Jurkat, Clone E6-1 (cell line): Measurements from ENCODE around the gene TM9SF1.

Experiments used
- DNase-seq: peaks from one replicate; pipeline ENCODE4 v3.0.0-alpha.2; 2011; ENCODE audit warnings: low read depth, low spot score
- H3K4me3 ChIP-seq: 2 replicates; pipeline ENCODE4 v1.5.1; 2011; ENCODE audit warnings: mild to moderate bottlenecking, low read length, control low read depth, moderate library complexity

The TM9SF1 gene

GRCh38 chr14:24160850-24161804, 34.1 kb downstream of the TM9SF1 start, which contains the start of gene IRF9:
TSS of gene IRF9 (plus strand) at chr14:24161265. CDS start at chr14:24162145, 880 bp downstream.
- peak; percentile 93 for DNase-seq
- peak within 1 kb of the TSS; percentile 67 for H3K4me3 ChIP-seq

GRCh38 chr14:24160499-24160849, 34.8 kb downstream of the TM9SF1 start:
- no peak overlapping the region for H3K4me3 ChIP-seq
- DNase-seq, result no peak

GRCh38 chr14:24159777-24160498, 35.3 kb downstream of the TM9SF1 start:
- no peak for DNase-seq
- no peak overlapping the region for H3K4me3 ChIP-seq

GRCh38 chr14:24157331-24157730, 37.9 kb downstream of the TM9SF1 start:
- no peak overlapping the region for H3K4me3 ChIP-seq
- no peak for DNase-seq

- DNase-seq, result no peak
- no peak overlapping the region for H3K4me3 ChIP-seq
These were observed 38.4 kb downstream of the TM9SF1 start for GRCh38 chr14:24156840-24157239.

- H3K4me3 ChIP-seq, result no peak overlapping the region
- DNase-seq, result no peak
These were observed 40.1 kb downstream of the TM9SF1 start for GRCh38 chr14:24155100-24155499.

- no peak for DNase-seq
- no peak overlapping the region for H3K4me3 ChIP-seq
These were observed 43.7 kb downstream of the TM9SF1 start for GRCh38 chr14:24151404-24152080.

GRCh38 chr14:24150993-24151392, 44.2 kb downstream of the TM9SF1 start:
- DNase-seq, result no peak
- no peak overlapping the region for H3K4me3 ChIP-seq

GRCh38 chr14:24150567-24150966, 44.7 kb downstream of the TM9SF1 start:
- no peak for DNase-seq
- H3K4me3 ChIP-seq, result no peak overlapping the region

- no peak overlapping the region for H3K4me3 ChIP-seq
- no peak for DNase-seq
These were observed 45.2 kb downstream of the TM9SF1 start for GRCh38 chr14:24150061-24150460.

- DNase-seq, result no peak
- no peak overlapping the region for H3K4me3 ChIP-seq
These were observed 45.8 kb downstream of the TM9SF1 start for GRCh38 chr14:24149302-24149969.

- no peak for DNase-seq
- peak overlapping the region; percentile 97 for H3K4me3 ChIP-seq
These were observed 47.3 kb downstream of the TM9SF1 start for GRCh38 chr14:24147761-24148428.

GRCh38 chr14:24146978-24147760, 48.1 kb downstream of the TM9SF1 start, which contains the start of gene RNF31:
TSS of gene RNF31 (plus strand) at chr14:24147498. CDS start at chr14:24147699, 201 bp downstream.
- DNase-seq, result peak; percentile 98
- H3K4me3 ChIP-seq, result peak within 1 kb of the TSS; percentile 97

GRCh38 chr14:24146453-24146977, 48.7 kb downstream of the TM9SF1 start, which contains the start of gene PSME2:
TSS of gene PSME2 (minus strand) at chr14:24146610. CDS start at chr14:24146581, 29 bp downstream.
- peak within 1 kb of the TSS; percentile 97 for H3K4me3 ChIP-seq
- peak; percentile 87 for DNase-seq

GRCh38 chr14:24145690-24146452, 49.4 kb downstream of the TM9SF1 start:
- peak overlapping the region; percentile 97 for H3K4me3 ChIP-seq
- no peak for DNase-seq

GRCh38 chr14:24145219-24145618, 50.0 kb downstream of the TM9SF1 start:
- no peak for DNase-seq
- peak overlapping the region; percentile 97 for H3K4me3 ChIP-seq

GRCh38 chr14:24144451-24144850, 50.8 kb downstream of the TM9SF1 start:
- no peak for DNase-seq
- no peak overlapping the region for H3K4me3 ChIP-seq
